Stomach (tissue), 4 donors: ENCODE data around the gene LINC01488.

Experiments used
- CTCF ChIP-seq, 7 experiments: fragments of 450-650 bp in 4 of 7; fragments of 200-600 bp in 3 of 7; sonication (generic) in 3 of 7; IDR thresholded peaks; one replicate each; pipeline ENCODE4 v1.5.1; 2016 to 2019; ENCODE audit warnings: antibody characterized with exemption in 7 of 7, control low read depth in 2 of 7, mild to moderate bottlenecking in 1 of 7
- POLR2A ChIP-seq, 4 donors: fragments of 450-650 bp; IDR thresholded peaks; one replicate each; pipeline ENCODE4 v1.6.1; 2016; ENCODE audit warnings: antibody characterized with exemption in 4 of 4, control low read depth in 2 of 4, mild to moderate bottlenecking in 1 of 4, moderate library complexity in 1 of 4

- no peak for TF ChIP-seq POLR2A (IDR thresholded peaks at IDR 0.05)
- no peak for TF ChIP-seq CTCF (IDR thresholded peaks at IDR 0.05)
Measured at GRCh38 chr11:69494851-69495250, 13.4 kb downstream of the LINC01488 start.
